ENCODE measurements around the gene NOPCHAP1.
A peak's percentile ranks its signal among the peaks of the same experiment; 100 is the strongest.

NOPCHAP1 gene

DNA sequence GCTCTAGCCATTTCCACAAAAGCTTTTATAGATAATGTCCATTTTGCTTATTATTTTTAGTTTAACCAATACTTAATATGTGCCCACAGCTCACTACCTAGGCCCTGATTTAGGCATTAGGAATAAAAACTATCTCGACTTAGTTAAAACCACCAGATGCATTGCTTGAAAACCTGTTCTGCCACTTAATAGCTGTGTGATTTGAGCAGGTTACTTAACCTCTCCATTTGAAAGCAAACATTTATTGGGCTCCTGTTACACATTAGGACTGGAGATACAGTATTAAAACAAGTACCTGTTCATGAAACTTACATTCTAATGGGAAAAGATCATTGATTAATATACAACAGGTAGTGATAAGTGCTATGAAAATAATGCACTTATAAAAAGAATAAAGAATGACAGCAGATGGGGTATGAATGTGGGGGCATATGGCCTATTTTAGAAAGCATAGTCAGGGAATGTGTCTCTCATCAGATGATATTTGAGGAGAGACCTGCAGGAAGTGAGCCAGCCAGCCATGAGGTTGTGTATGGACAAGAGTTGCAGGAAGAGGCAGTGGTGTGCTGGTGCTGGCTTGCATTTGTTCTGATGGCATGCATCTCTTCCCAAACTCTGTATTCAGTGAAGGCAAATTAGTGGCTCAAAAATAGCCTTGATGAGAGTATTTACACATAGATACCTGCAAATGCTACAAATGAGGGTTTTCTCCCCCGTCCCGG is 34.3 kb downstream of the NOPCHAP1 start:
- no peak for DNase-seq (ENCODE audit: low read depth, low spot score)

DNA sequence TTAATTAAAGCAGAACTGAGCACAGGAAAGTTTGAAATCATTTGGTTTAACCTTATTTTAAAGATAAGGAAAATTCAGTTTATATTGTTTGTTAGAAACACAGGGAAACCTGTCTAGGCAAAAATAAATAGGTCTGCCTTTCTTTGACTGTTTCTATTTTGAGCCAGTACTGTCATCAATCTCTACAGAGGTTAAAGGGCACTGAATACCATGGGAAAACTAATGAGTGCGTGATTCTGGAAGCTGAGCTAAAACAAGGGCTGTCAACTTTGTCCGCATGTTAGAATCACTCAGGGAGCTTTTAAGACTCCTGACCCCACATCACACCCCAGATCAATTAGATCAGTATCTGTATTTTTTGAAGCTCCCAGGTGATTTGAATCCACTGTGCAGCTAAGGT is 38.8 kb downstream of the NOPCHAP1 start:
- DNase-seq (ENCODE audit: low read depth, low spot score), result no peak

DNA sequence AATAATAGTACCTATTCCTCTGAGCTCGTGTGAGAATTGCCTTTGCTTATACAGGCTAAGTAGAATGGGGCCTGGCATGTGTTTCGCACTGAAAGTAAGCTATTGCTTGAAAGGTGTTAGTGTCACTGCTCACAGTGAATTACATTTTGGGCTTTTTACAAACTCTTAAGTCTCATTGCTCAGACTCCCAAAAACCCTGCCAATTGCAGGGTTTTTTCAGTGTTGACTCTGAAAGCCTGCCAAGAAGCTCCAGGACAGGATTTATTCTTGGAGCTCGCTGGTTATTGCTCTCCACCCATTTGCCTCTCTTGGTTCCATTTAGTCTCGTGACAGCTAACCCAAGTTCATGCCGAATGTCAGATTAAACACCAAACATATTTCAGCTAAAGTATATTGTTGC is 39.8 kb downstream of the NOPCHAP1 start:
- peak; percentile 46 for DNase-seq (ENCODE audit: low read depth, low spot score)

DNA sequence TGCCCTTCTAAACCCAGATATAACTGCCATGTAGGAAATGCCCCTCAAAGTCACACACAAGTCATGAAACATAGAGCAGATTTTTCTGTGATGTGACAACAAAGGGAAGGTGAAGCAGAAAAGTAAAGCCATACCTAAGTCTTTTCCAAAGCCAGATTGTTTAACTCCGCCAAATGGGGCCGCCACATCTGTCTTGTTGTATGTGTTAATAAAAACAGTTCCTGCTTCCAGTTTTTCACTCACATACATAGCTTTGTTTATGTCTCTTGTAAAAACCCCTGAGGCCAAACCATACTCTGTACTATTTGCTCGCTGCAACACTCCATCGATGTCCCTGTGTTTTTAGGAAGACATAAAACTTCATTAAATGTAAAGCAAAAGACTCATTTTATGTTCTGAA is 40.3 kb downstream of the NOPCHAP1 start:
- DNase-seq (ENCODE audit: low read depth, low spot score), result no peak

DNA sequence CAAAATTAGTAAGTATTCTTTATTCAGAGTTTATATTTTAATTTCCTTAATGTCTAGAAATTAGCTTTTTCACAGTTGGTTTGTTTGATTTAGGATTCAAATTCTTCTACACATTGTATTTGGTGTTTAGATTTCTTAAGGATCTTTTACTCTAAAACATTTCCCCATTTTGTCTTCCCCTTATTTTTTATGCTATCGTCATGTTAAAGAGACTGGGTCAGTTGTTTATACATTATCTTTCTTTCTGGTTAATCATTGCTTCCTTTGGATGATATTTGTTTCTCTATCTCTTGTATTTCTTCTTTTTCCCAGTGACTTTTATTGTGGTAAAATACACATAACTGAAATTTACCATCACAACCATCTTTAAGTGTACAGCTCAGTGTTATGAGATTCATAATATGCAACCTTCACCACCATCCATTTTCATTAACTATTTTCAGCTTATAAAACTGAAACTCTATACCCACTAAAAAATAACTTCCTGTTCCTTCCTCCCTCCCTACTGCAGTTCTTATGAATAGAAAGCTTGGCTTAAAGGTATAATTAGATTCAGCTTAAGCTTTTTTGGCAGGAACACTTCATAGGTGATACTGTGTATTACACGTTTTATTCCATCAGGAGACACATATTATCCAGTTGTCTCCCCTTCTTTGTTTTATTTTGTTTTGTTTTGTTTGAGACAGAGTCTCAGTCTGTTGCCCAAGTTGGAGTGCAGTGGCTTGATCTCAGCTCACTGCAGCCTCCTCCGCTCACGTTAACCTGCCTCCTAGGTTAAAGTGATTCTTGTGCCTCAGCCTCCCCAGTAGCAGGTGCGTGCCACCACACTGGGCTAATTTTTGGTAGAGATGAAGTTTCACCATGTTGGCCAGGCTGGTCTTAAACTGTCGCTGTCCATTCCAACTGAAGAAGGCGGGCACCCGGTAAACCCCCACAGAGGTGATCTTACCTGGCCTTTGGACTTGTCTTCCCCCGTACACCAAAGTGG is 45.0 kb downstream of the NOPCHAP1 start:
- no peak for DNase-seq (ENCODE audit: low read depth, low spot score)

DNA sequence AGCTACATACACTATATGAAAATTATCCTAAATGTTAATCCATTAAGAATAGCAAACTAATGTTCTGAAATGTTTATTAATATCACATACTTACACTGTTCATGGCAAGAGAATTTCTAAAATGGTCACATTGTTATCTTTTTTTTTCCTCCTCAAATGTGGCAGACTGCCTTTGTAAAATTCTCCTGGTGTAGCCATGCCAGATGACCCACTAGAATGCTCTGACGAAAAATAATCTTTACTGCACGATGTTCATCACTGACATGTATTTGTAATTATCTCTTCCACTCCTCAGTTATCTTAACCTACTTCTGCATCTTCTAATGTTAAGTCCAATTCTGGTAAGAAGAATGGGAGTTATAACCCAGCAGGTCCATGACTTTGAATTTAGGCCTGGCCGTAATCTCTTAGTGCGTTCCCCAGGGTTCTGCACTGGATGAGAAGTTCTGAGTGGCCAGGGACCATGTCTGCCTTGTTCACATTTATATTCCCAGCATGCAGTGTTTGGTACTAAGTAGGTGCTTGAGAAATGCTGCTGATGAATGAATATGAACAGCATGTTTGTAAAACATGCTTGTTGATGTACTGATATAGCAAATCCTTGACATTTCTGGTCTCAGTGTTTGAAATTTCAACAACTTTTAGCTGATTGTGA is 46.7 kb downstream of the NOPCHAP1 start:
- DNase-seq (ENCODE audit: low read depth, low spot score), result no peak

DNA sequence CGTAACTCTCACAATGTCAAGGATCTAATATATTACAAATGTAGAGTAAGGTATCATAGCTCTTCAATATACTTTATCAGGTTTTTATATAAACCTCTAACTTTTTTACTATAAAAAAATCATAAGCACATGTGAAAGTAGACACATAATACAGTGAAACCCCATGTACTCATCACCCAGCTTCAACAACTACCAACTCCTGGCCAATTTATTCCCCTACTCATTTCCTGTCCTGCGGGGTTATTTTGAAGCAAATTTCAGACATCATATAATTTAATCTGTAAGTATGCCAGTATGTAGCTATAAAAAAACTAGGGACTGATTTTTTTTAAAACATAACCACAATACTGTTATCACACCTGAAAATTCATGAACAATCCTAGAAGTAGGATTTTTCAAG is 47.7 kb downstream of the NOPCHAP1 start:
- DNase-seq (ENCODE audit: low read depth, low spot score), result no peak
